ENCODE measurements around the gene PADI2. TPM values are rescaled to one million over a fixed set of nuclear protein-coding genes. Genes with fewer than 3 reads are reported as not detected.

The PADI2 gene
- total RNA-seq, 1 experiment from 2014 or later, result 14.0 TPM

GRCh38 chr1:17140279-17140678, 21.0 kb upstream of the PADI2 start:
- H3F3A ChIP-seq (ENCODE audit: insufficient read depth, low read depth), result no peaks in the 10 kb centered on the region
- H3K27ac ChIP-seq, result no peak overlapping the region
- H2AFZ ChIP-seq, result no peak overlapping the region
- H4K20me1 ChIP-seq (ENCODE audit: insufficient read depth), result no peaks in the 10 kb centered on the region
- ChIA-PET CTCF (no interaction called here), POLR2A (ENCODE audit: unreplicated experiment) (no interaction called here)
- no peaks in the 10 kb centered on the region for H3K36me3 ChIP-seq (ENCODE audit: low read depth)
- no peak for DNase-seq
- H3K4me1 ChIP-seq (replicated peaks; ENCODE audit: insufficient read depth), result no peaks in the 10 kb centered on the region; the same call in 1 of the 2 replicates
- H3K27me3 ChIP-seq (ENCODE audit: insufficient read depth, low read depth), result no peaks in the 10 kb centered on the region
- no TSS peak for BruUV-seq (replicated peaks)
- no peak overlapping the region for H3K4me3 ChIP-seq
- no peaks in the 10 kb centered on the region for H3K79me2 ChIP-seq (ENCODE audit: low read depth)
- H3K9me3 ChIP-seq (ENCODE audit: insufficient read depth, low read depth), result no peaks in the 10 kb centered on the region
- H3K4me2 ChIP-seq, result no peak overlapping the region
- intact Hi-C loops (cut with micrococcal nuclease; ENCODE audit: unreplicated experiment), result no loop called here
- H3K9me2 ChIP-seq (ENCODE audit: insufficient read depth), result no peaks in the 10 kb centered on the region
- TF ChIP-seq EZH2 (IDR thresholded peaks at IDR 0.05; ENCODE audit: low read depth), result no peak
- TF ChIP-seq CTCF (conservative IDR thresholded peaks at IDR 0.05), result no peak

DNA sequence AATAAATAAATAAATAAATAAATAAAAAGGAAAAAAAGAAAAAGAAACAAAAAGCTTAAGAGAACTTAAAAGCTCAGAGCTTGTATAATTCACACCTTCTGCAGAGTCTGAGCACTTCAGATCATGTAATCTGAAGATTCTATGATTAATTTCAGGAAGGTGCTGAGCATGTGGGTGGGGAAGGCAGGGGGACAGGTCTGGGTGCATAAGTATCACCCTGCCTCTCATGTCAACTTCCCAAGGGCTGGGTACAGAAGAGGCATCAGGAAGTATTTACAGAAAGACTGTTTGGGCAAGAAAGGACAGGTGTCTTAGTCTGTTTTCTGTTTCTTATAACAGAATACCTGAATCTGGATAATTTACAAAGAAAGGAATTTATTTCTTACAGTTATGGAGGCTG, 20.4 kb upstream of the PADI2 start:
- Histone ChIP-seq H3K4me1 (replicated peaks; ENCODE audit: insufficient read depth) (no peaks in the 10 kb centered on the region; the same call in 1 of the 2 replicates), H4K20me1 (ENCODE audit: insufficient read depth) (no peaks in the 10 kb centered on the region), H3K9me3 (ENCODE audit: insufficient read depth, low read depth) (no peaks in the 10 kb centered on the region), H3K27ac (no peak overlapping the region), H3K27me3 (ENCODE audit: insufficient read depth, low read depth) (no peaks in the 10 kb centered on the region), H3K4me2 (no peak overlapping the region), H3K79me2 (ENCODE audit: low read depth) (no peaks in the 10 kb centered on the region), H3K36me3 (ENCODE audit: low read depth) (no peaks in the 10 kb centered on the region), H3F3A (ENCODE audit: insufficient read depth, low read depth) (no peaks in the 10 kb centered on the region), H3K4me3 (no peak overlapping the region), H3K9me2 (ENCODE audit: insufficient read depth) (no peaks in the 10 kb centered on the region), H2AFZ (no peak overlapping the region)
- no TSS peak for BruUV-seq (replicated peaks)
- POLR2A ChIA-PET (ENCODE audit: unreplicated experiment), result no interaction called here
- CTCF ChIA-PET, result no interaction called here
- no peak for DNase-seq
- intact Hi-C loops (cut with micrococcal nuclease; ENCODE audit: unreplicated experiment), result no loop called here
- no peak for TF ChIP-seq CTCF (conservative IDR thresholded peaks at IDR 0.05)
- TF ChIP-seq EZH2 (IDR thresholded peaks at IDR 0.05; ENCODE audit: low read depth), result no peak

- H3K4me1 ChIP-seq (replicated peaks; ENCODE audit: insufficient read depth), result no peaks in the 10 kb centered on the region; the same call in 1 of the 2 replicates
- ChIA-PET POLR2A (ENCODE audit: unreplicated experiment) (interaction anchor here (0.6 kb wide), 1 partner anchor 299 kb away, joined by 3 read pairs; no protein-coding TSS in a partner anchor), CTCF (no interaction called here)
- H2AFZ ChIP-seq, result no peak overlapping the region
- no peak for DNase-seq
- no peaks in the 10 kb centered on the region for H3K79me2 ChIP-seq (ENCODE audit: low read depth)
- no peaks in the 10 kb centered on the region for H4K20me1 ChIP-seq (ENCODE audit: insufficient read depth)
- H3F3A ChIP-seq (ENCODE audit: insufficient read depth, low read depth), result no peaks in the 10 kb centered on the region
- no peaks in the 10 kb centered on the region for H3K36me3 ChIP-seq (ENCODE audit: low read depth)
- H3K9me3 ChIP-seq (ENCODE audit: insufficient read depth, low read depth), result no peaks in the 10 kb centered on the region
- intact Hi-C loops (cut with micrococcal nuclease; ENCODE audit: unreplicated experiment), result no loop called here
- TF ChIP-seq CTCF (conservative IDR thresholded peaks at IDR 0.05), result no peak
- no peak for TF ChIP-seq EZH2 (IDR thresholded peaks at IDR 0.05; ENCODE audit: low read depth)
- H3K27ac ChIP-seq, result no peak overlapping the region
- H3K4me2 ChIP-seq, result no peak overlapping the region
- H3K4me3 ChIP-seq, result no peak overlapping the region
- no peaks in the 10 kb centered on the region for H3K27me3 ChIP-seq (ENCODE audit: insufficient read depth, low read depth)
- no peaks in the 10 kb centered on the region for H3K9me2 ChIP-seq (ENCODE audit: insufficient read depth)
- no TSS peak for BruUV-seq (replicated peaks)
These were observed 18.2 kb upstream of the PADI2 start for GRCh38 chr1:17137441-17137840.

Data from PC-9 (cell line).